Measurements from ENCODE around the gene SPACA1. TPM values are rescaled to one million over a fixed set of nuclear protein-coding genes. Genes with fewer than 3 reads are reported as not detected.

SPACA1 gene
- total and polyA plus RNA-seq, 2 donors from 2014 or later = not detected

GRCh38 chr6:88115307-88115706 lies 67.7 kb downstream of the SPACA1 start:
- H3K36me3 ChIP-seq (ENCODE audit: control insufficient read depth in 2 of 3, insufficient read depth in 3 of 3, low read length in 3 of 3) = no peaks in the 10 kb centered on the region
- no peak for TF ChIP-seq CTCF (IDR thresholded peaks at IDR 0.05; ENCODE audit: borderline replicate concordance, extremely low read depth, insufficient read depth)
- DNase-seq = no peak
- H3K27me3 ChIP-seq (ENCODE audit: control insufficient read depth, insufficient read depth, low read length) = no peaks in the 10 kb centered on the region
- H3K4me1 ChIP-seq (ENCODE audit: control insufficient read depth in 2 of 3, insufficient read depth in 2 of 3, low read depth in 1 of 3, low read length in 3 of 3) = no peaks in the 10 kb centered on the region
- H3K27ac ChIP-seq (ENCODE audit: low read depth in 2 of 2, low read length in 2 of 2) = no peak overlapping the region
- H3K4me3 ChIP-seq (ENCODE audit: low read length in 3 of 3) = no peak overlapping the region
- FAIRE-seq = no peak
- no peaks in the 10 kb centered on the region for H3K9me3 ChIP-seq (ENCODE audit: control insufficient read depth in 2 of 3, insufficient read depth in 1 of 3, low read length in 3 of 3)
- intact Hi-C loops (cut with DNase I) = no loop called here
- no peak overlapping the region for H3K9ac ChIP-seq (ENCODE audit: low read length in 3 of 3)

GRCh38 chr6:88116276-88116675 lies 68.6 kb downstream of the SPACA1 start:
- no peaks in the 10 kb centered on the region for H3K27me3 ChIP-seq (ENCODE audit: control insufficient read depth, insufficient read depth, low read length)
- intact Hi-C loops (cut with DNase I) = no loop called here
- FAIRE-seq = no peak
- no peak overlapping the region for H3K27ac ChIP-seq (ENCODE audit: low read depth in 2 of 2, low read length in 2 of 2)
- H3K4me1 ChIP-seq (ENCODE audit: control insufficient read depth in 2 of 3, insufficient read depth in 2 of 3, low read depth in 1 of 3, low read length in 3 of 3) = no peaks in the 10 kb centered on the region
- no peak for DNase-seq
- no peaks in the 10 kb centered on the region for H3K36me3 ChIP-seq (ENCODE audit: control insufficient read depth in 2 of 3, insufficient read depth in 3 of 3, low read length in 3 of 3)
- H3K9ac ChIP-seq (ENCODE audit: low read length in 3 of 3) = no peak overlapping the region
- H3K9me3 ChIP-seq (ENCODE audit: control insufficient read depth in 2 of 3, insufficient read depth in 1 of 3, low read length in 3 of 3) = no peaks in the 10 kb centered on the region
- TF ChIP-seq CTCF (IDR thresholded peaks at IDR 0.05; ENCODE audit: borderline replicate concordance, extremely low read depth, insufficient read depth) = no peak
- H3K4me3 ChIP-seq (ENCODE audit: low read length in 3 of 3) = no peak overlapping the region

Other genes starting within 250 kb of the SPACA1 start
- gene CNR1, start 118.5 kb downstream of the SPACA1 start, total RNA-seq = 4.8 TPM
- gene CNR1, start 118.5 kb downstream of the SPACA1 start, polyA plus RNA-seq (ENCODE audit: insufficient read depth, low read depth, low replicate concordance) = 0.17 TPM

All from kidney (tissue), 14 donors.